Central memory CD4-positive, alpha-beta T cell (primary cell): ENCODE data around the gene GASK1A.
A peak's percentile ranks its signal among the peaks of the same experiment; 100 is the strongest.
"Not testable (repeated sequence)": the region's sequence is repeated elsewhere in the genome, so short reads cannot be mapped to it uniquely, and the experiment has no call there.

Experiments
- DNase-seq: peaks from one replicate; pipeline ENCODE4 v3.0.0; 2022
- total RNA-seq, 3 experiments: gene quantifications; one replicate each; lab custom pipeline; 2026; lab: John Stamatoyannopoulos, UW

GASK1A gene
- 0 to 0.19 (median 0) reads per million in 3 experiments for total RNA-seq

GRCh38 chr3:42979044-42979972 lies at the start of gene GASK1A:
GASK1A (plus strand) TSS chr3:42979311; CDS start chr3:42979643, 332 bp downstream.
- DNase-seq: no peak

GRCh38 chr3:42934111-42934510 lies 45.0 kb upstream of the GASK1A start:
- no peak for DNase-seq

- no peak for DNase-seq
Measured at GRCh38 chr3:42934910-42935309, 44.2 kb upstream of the GASK1A start.

GRCh38 chr3:42935472-42935871 lies 43.6 kb upstream of the GASK1A start:
- DNase-seq: peak; percentile 10

- no peak for DNase-seq
Measured at GRCh38 chr3:42936157-42936981, 42.7 kb upstream of the GASK1A start.

GRCh38 chr3:42937334-42937733 lies 41.8 kb upstream of the GASK1A start:
- DNase-seq: no peak

- DNase-seq: no peak
Measured at GRCh38 chr3:42942693-42943092, 36.4 kb upstream of the GASK1A start.

- no peak for DNase-seq
Measured at GRCh38 chr3:42946050-42946449, 33.1 kb upstream of the GASK1A start.

- no peak for DNase-seq
Measured at GRCh38 chr3:42957573-42957972, 21.5 kb upstream of the GASK1A start.

GRCh38 chr3:42960282-42960681 lies 18.8 kb upstream of the GASK1A start:
- DNase-seq: no peak

- DNase-seq: no peak
Measured at GRCh38 chr3:42960786-42961185, 18.3 kb upstream of the GASK1A start.

- peak; percentile 19 for DNase-seq
Measured at GRCh38 chr3:42961633-42962032, 17.5 kb upstream of the GASK1A start.

- DNase-seq: no peak
Measured at GRCh38 chr3:42963269-42963668, 15.8 kb upstream of the GASK1A start.

GRCh38 chr3:42964266-42964665 lies 14.8 kb upstream of the GASK1A start:
- DNase-seq: peak; percentile 3

- DNase-seq: no peak
Measured at GRCh38 chr3:42970557-42970956, 8.6 kb upstream of the GASK1A start.

- DNase-seq: no peak
Measured at GRCh38 chr3:42970976-42971772, 7.9 kb upstream of the GASK1A start.

- not testable (repeated sequence) for DNase-seq
Measured at GRCh38 chr3:42974906-42975305, 4.2 kb upstream of the GASK1A start.

GRCh38 chr3:42975456-42975855 lies 3.7 kb upstream of the GASK1A start:
- no peak for DNase-seq

- no peak for DNase-seq
Measured at GRCh38 chr3:42975955-42976354, 3.2 kb upstream of the GASK1A start.

- no peak for DNase-seq
Measured at GRCh38 chr3:42980209-42980608, 1.1 kb downstream of the GASK1A start.

GRCh38 chr3:42980909-42981308 lies 1.8 kb downstream of the GASK1A start:
- no peak for DNase-seq

- DNase-seq: no peak
Measured at GRCh38 chr3:42982645-42983412, 3.7 kb downstream of the GASK1A start.
